ENCODE measurements around the gene GTF2IRD1. TPM values are rescaled to one million over a fixed set of nuclear protein-coding genes. Genes with fewer than 3 reads are reported as not detected.

The GTF2IRD1 gene
- total RNA-seq, 1 experiment from 2014 or later = 54.0 TPM

GRCh38 chr7:74515276-74515675 lies 61.6 kb downstream of the GTF2IRD1 start:
- intact Hi-C loops (cut with micrococcal nuclease; ENCODE audit: unreplicated experiment) (no loop called here), in situ Hi-C loops (cut with HindIII; ENCODE audit: low pct_unique_long_range_greater_than_20kb, low sequenced_read_pairs) (no loop called here)
- Histone ChIP-seq H3K27ac (ENCODE audit: low read length) (no peak overlapping the region), H3K4me1 (ENCODE audit: control insufficient read depth, insufficient read depth, low read length) (no peaks in the 10 kb centered on the region), H3K27me3 (ENCODE audit: control insufficient read depth, insufficient read depth, low read length) (no peaks in the 10 kb centered on the region), H3K36me3 (ENCODE audit: control insufficient read depth, insufficient read depth, low read length) (no peaks in the 10 kb centered on the region; the same call in 1 of the 2 replicates), H3K9me3 (ENCODE audit: control insufficient read depth, insufficient read depth, low read depth, low read length) (no peaks in the 10 kb centered on the region), H3K4me3 (ENCODE audit: low read depth in 2 of 2, low read length in 2 of 2) (no peak overlapping the region)
- ChIA-PET POLR2A (no interaction called here), CTCF (no interaction called here)
- TF ChIP-seq SIN3A (IDR thresholded peaks at IDR 0.05; ENCODE audit: borderline replicate concordance, insufficient read depth, low read depth, low read length) (no peak), TCF7L2 (IDR thresholded peaks at IDR 0.05; ENCODE audit: low read depth, low read length) (no peak), CTCF (IDR thresholded peaks at IDR 0.05) (no peak), REST (IDR thresholded peaks at IDR 0.05; ENCODE audit: insufficient read depth in 1 of 2, low read depth in 2 of 2, low read length in 1 of 2) (no peak), POLR2AphosphoS5 (IDR thresholded peaks at IDR 0.05; ENCODE audit: low read depth, low read length) (no peak)
- DNase-seq (ENCODE audit: low read depth, low spot score) = no peak
- ATAC-seq = no peak
- no TSS peak for BruUV-seq (replicated peaks)

GRCh38 chr7:74516214-74516613 lies 62.5 kb downstream of the GTF2IRD1 start:
- ATAC-seq = no peak
- TF ChIP-seq SIN3A (IDR thresholded peaks at IDR 0.05; ENCODE audit: borderline replicate concordance, insufficient read depth, low read depth, low read length) = no peak
- no peak for TF ChIP-seq CTCF (IDR thresholded peaks at IDR 0.05)
- no peak for TF ChIP-seq REST (IDR thresholded peaks at IDR 0.05; ENCODE audit: insufficient read depth in 1 of 2, low read depth in 2 of 2, low read length in 1 of 2)
- no peak for TF ChIP-seq POLR2AphosphoS5 (IDR thresholded peaks at IDR 0.05; ENCODE audit: low read depth, low read length)
- TF ChIP-seq TCF7L2 (IDR thresholded peaks at IDR 0.05; ENCODE audit: low read depth, low read length) = no peak
- no peaks in the 10 kb centered on the region; the same call in 1 of the 2 replicates for H3K36me3 ChIP-seq (ENCODE audit: control insufficient read depth, insufficient read depth, low read length)
- H3K4me1 ChIP-seq (ENCODE audit: control insufficient read depth, insufficient read depth, low read length) = no peaks in the 10 kb centered on the region
- DNase-seq (ENCODE audit: low read depth, low spot score) = no peak
- intact Hi-C loops (cut with micrococcal nuclease; ENCODE audit: unreplicated experiment) = no loop called here
- BruUV-seq (replicated peaks) = no TSS peak
- POLR2A ChIA-PET = no interaction called here
- CTCF ChIA-PET = interaction anchor here (0.5 kb wide), 1 partner anchor 104 kb away, joined by 3 read pairs; no protein-coding TSS in a partner anchor
- H3K4me3 ChIP-seq (ENCODE audit: low read depth in 2 of 2, low read length in 2 of 2) = no peak overlapping the region
- H3K27ac ChIP-seq (ENCODE audit: low read length) = no peak overlapping the region
- H3K27me3 ChIP-seq (ENCODE audit: control insufficient read depth, insufficient read depth, low read length) = no peaks in the 10 kb centered on the region
- in situ Hi-C loops (cut with HindIII; ENCODE audit: low pct_unique_long_range_greater_than_20kb, low sequenced_read_pairs) = no loop called here
- no peaks in the 10 kb centered on the region for H3K9me3 ChIP-seq (ENCODE audit: control insufficient read depth, insufficient read depth, low read depth, low read length)
